Neutrophil (primary cell): Measurements from ENCODE around the gene NUP93.

Experiments
- H3K27ac ChIP-seq: fragments of 200-600 bp; sonication (generic); 2 replicates; pipeline ENCODE4 v1.5.1; 2016; ENCODE audit warnings: mild to moderate bottlenecking, moderate library complexity
- H3K27me3 ChIP-seq: fragments of 200-600 bp; sonication (generic); 2 replicates; pipeline ENCODE4 v1.6.0; 2016; ENCODE audit warnings: mild to moderate bottlenecking
- H3K36me3 ChIP-seq: fragments of 200-600 bp; sonication (generic); 2 replicates; pipeline ENCODE4 v1.5.1; 2017
- H3K4me1 ChIP-seq, 2 experiments: fragments of 200-600 bp in 1 of 2; sonication (generic) in 1 of 2; 1 replicate in 1 of 2; 2 replicates in 1 of 2; pipeline versions ENCODE4 v1.5.1 to v1.6.1; 2013 to 2016; ENCODE audit warnings: low read depth in 1 of 2, low read length in 1 of 2, mild to moderate bottlenecking in 1 of 2, moderate library complexity in 1 of 2; ENCODE audit not compliant: control insufficient read depth in 1 of 2, insufficient read depth in 1 of 2
- H3K4me3 ChIP-seq, 2 experiments: fragments of 200-600 bp in 1 of 2; sonication (generic) in 1 of 2; 1 replicate in 1 of 2; 2 replicates in 1 of 2; pipeline ENCODE4 v1.5.1; 2013 to 2016; ENCODE audit warnings: low read depth in 1 of 2, low read length in 1 of 2, mild to moderate bottlenecking in 1 of 2, moderate library complexity in 1 of 2
- H3K9me3 ChIP-seq: fragments of 200-600 bp; sonication (generic); 2 replicates; pipeline ENCODE4 v1.5.1; 2016
- CTCF ChIP-seq: fragments of 200-600 bp; sonication (generic); IDR thresholded peaks from 2 replicates; pipeline ENCODE4 v1.5.1; 2016; ENCODE audit warnings: antibody characterized with exemption

NUP93 gene

DNA sequence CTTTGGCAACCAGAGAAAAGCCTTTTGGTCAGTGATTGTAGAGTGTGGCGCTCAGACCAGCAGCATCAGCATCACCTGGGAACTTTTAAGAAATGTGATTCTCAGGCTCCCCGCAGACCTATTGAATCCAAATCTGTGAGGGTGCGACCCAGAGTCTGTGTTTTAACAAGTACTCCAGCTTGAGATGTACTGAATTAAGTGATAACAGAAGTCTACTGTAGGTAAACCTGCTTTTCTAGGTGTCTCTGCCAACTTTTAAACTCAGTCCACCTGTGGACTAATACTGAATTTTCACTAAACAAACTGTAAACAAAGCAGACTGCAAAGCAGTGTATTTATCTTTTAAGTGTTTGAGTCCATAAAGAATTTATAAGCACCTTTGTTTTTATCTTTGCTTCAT lies 43.6 kb downstream of the NUP93 start:
- TF ChIP-seq CTCF, result no peak
- peaks cover 7 to 11% of the 10 kb centered on the region in 2 experiments for H3K4me1 ChIP-seq
- H3K27ac ChIP-seq, result no peak overlapping the region
- no peak overlapping the region for H3K4me3 ChIP-seq
- H3K9me3 ChIP-seq, result no peaks in the 10 kb centered on the region
- no peaks in the 10 kb centered on the region for H3K27me3 ChIP-seq
- no peaks in the 10 kb centered on the region for H3K36me3 ChIP-seq

- Histone ChIP-seq H3K9me3 (no peaks in the 10 kb centered on the region), H3K4me1 (peaks cover 7 to 11% of the 10 kb centered on the region in 2 experiments), H3K27ac (no peak overlapping the region)
Observed at GRCh38 chr16:56774016-56774680, 44.2 kb downstream of the NUP93 start.

DNA sequence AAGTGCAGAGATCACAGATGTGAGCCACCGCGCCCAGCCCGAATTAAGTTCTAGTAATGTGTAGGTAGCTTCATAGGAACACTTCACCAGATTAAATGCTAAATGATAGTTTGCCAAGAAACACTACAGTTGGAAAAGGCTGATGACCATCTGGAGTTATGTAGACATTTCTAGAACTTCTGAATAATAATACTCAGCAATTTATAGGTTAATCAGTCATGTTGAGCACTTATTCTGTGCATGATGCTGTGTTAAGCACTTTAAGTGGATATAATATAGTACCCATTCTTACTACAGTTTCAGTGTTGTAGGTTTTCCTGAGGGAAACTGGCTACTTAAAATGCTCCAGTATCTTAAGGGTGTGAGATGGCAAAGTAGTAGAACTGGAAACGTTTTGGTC lies 45.2 kb downstream of the NUP93 start:
- no peaks in the 10 kb centered on the region for H3K27me3 ChIP-seq
- no peak overlapping the region for H3K27ac ChIP-seq
- H3K36me3 ChIP-seq, result no peaks in the 10 kb centered on the region
- no peaks in the 10 kb centered on the region for H3K9me3 ChIP-seq
- H3K4me3 ChIP-seq, result no peak overlapping the region
- H3K4me1 ChIP-seq, result peaks cover 7 to 11% of the 10 kb centered on the region in 2 experiments
- TF ChIP-seq CTCF, result no peak

More at GRCh38 chr16:56774016-56774680, 44.2 kb downstream of the NUP93 start:
- no peak overlapping the region for H3K4me3 ChIP-seq
- no peaks in the 10 kb centered on the region for H3K27me3 ChIP-seq
- TF ChIP-seq CTCF, result no peak
- H3K36me3 ChIP-seq, result no peaks in the 10 kb centered on the region

- Histone ChIP-seq H3K9me3 (no peaks in the 10 kb centered on the region), H3K4me1 (peaks cover 11 to 15% of the 10 kb centered on the region in 2 experiments), H3K27ac (peak overlapping the region; percentile 9), H3K36me3 (no peaks in the 10 kb centered on the region), H3K27me3 (no peaks in the 10 kb centered on the region), H3K4me3 (no peak overlapping the region)
- TF ChIP-seq CTCF, result no peak
Observed at GRCh38 chr16:56776562-56776961, 46.6 kb downstream of the NUP93 start.

- Histone ChIP-seq H3K36me3 (no peaks in the 10 kb centered on the region), H3K27ac (peak overlapping the region; percentile 9), H3K4me3 (no peak overlapping the region)
Observed at GRCh38 chr16:56777001-56777400, 47.1 kb downstream of the NUP93 start.

More at GRCh38 chr16:56777001-56777400, 47.1 kb downstream of the NUP93 start:
- no peak for TF ChIP-seq CTCF
- no peaks in the 10 kb centered on the region for H3K27me3 ChIP-seq
- no peaks in the 10 kb centered on the region for H3K9me3 ChIP-seq
- peaks cover 11 to 15% of the 10 kb centered on the region in 2 experiments for H3K4me1 ChIP-seq
